ENCODE data around the gene DAZL. TPM values are rescaled to one million over a fixed set of nuclear protein-coding genes. Genes with fewer than 3 reads are reported as not detected.

Gene DAZL
- total RNA-seq, 1 experiment from 2014 or later, result 21.2 TPM

- H3K79me1 ChIP-seq (ENCODE audit: insufficient read depth, low read depth, low read length, poor library complexity, severe bottlenecking), result no peaks in the 10 kb centered on the region
- DNase-seq, result no peak
- Mint-ChIP-seq H3K9me3 (peaks cover 11% of the 10 kb centered on the region in 2 experiments; a peak in 4 of 5 replicates), H3K27me3 (ENCODE audit: low read depth) (no peaks in the 10 kb centered on the region), H3K27ac (no peak overlapping the region), H3K36me3 (ENCODE audit: insufficient read depth in 1 of 3, low read depth in 3 of 3) (peaks cover 2 to 14% (median 11%) of the 10 kb centered on the region in 3 experiments; a peak in 5 of 7 replicates), H3K4me1 (peaks cover 46 to 52% of the 10 kb centered on the region in 2 experiments), H3K4me3 (no peak overlapping the region)
- H3K4me1 ChIP-seq (ENCODE audit: insufficient read depth, low read length), result peaks cover 2% of the 10 kb centered on the region; the same call in 1 of the 2 replicates
- H3K27ac ChIP-seq (ENCODE audit: insufficient read length, low read depth, low read length), result no peak overlapping the region
- no peak overlapping the region for H4K91ac ChIP-seq (ENCODE audit: insufficient read length, low read depth, low read length)
- no peaks in the 10 kb centered on the region for H3K79me2 ChIP-seq (ENCODE audit: insufficient read depth, low read length)
- no peak overlapping the region for H2BK5ac ChIP-seq (ENCODE audit: insufficient read length, low read length)
- no peak overlapping the region for H4K8ac ChIP-seq (replicated peaks; ENCODE audit: insufficient read length, low read depth, low read length)
- H3K14ac ChIP-seq (ENCODE audit: insufficient read depth, low read length), result no peak overlapping the region
- H2BK15ac ChIP-seq (ENCODE audit: low read depth, low read length), result no peak overlapping the region
- H3K9ac ChIP-seq (ENCODE audit: extremely low read depth, insufficient read length, low read length), result no peak overlapping the region
- no peak overlapping the region for H2AFZ ChIP-seq (ENCODE audit: low read length)
- H3T11ph ChIP-seq (ENCODE audit: low read length), result no peak overlapping the region
- no peak overlapping the region for H3K18ac ChIP-seq (ENCODE audit: insufficient read length, low read depth, low read length)
- H2BK120ac ChIP-seq (ENCODE audit: low read depth, low read length, poor library complexity, severe bottlenecking), result no peak overlapping the region
- H3K23me2 ChIP-seq (ENCODE audit: insufficient read length, low read depth, low read length, poor library complexity, severe bottlenecking), result no peaks in the 10 kb centered on the region
- no CpG with 5 or more reads among the region's 33 CpGs for WGBS (ENCODE audit: extremely low coverage, insufficient read length, low lambda C conversion rate)
- H3K56ac ChIP-seq (ENCODE audit: insufficient read length, low read depth, low read length), result no peak overlapping the region
- no peak overlapping the region for H4K5ac ChIP-seq (ENCODE audit: insufficient read length, low read depth, low read length)
- H2BK20ac ChIP-seq (ENCODE audit: low read depth, low read length, poor library complexity, severe bottlenecking), result no peak overlapping the region
- H3K23ac ChIP-seq (ENCODE audit: insufficient read length, low read depth, low read length), result no peak overlapping the region
- H2BK12ac ChIP-seq (ENCODE audit: insufficient read length, low read depth, low read length), result no peak overlapping the region
- H3K4me2 ChIP-seq (ENCODE audit: insufficient read depth, insufficient read length, low read length), result no peak overlapping the region
- no peaks in the 10 kb centered on the region for H4K20me1 ChIP-seq (ENCODE audit: control insufficient read depth, insufficient read depth, insufficient read length)
- H3K4ac ChIP-seq (ENCODE audit: low read depth, low read length), result no peak overlapping the region
- no peaks in the 10 kb centered on the region for H3K27me3 ChIP-seq (ENCODE audit: insufficient read depth, low read length)
- TF ChIP-seq CTCF (conservative IDR thresholded peaks at IDR 0.05), result peak; percentile 28; the same call in 2 of the 3 replicates
- no peaks in the 10 kb centered on the region for H3K9me3 ChIP-seq (ENCODE audit: control insufficient read depth, low read depth, low read length)
- no peak overlapping the region for H2AK5ac ChIP-seq (ENCODE audit: insufficient read length, low read length)
These were observed 790 bp downstream of the DAZL start for GRCh38 chr3:16604433-16604832.

Data from H9 (cell line).